GM23338 (cell line): Measurements from ENCODE around the gene FAM81B. TPM values are rescaled to one million over a fixed set of nuclear protein-coding genes. Genes with fewer than 3 reads are reported as not detected.

Experiments used
- ATAC-seq: fragments of 200-7000 bp; cut with Tn5 transposase; 3 replicates; pipeline ENCODE4 v1.9.1; 2020
- DNase-seq: peaks from one replicate; pipeline ENCODE4 v3.0.0-alpha.2; 2015; ENCODE audit warnings: low spot score
- H2AFZ ChIP-seq: fragments of 200-600 bp; sonication (generic); 2 replicates; pipeline ENCODE4 v1.8.0; 2016; ENCODE audit warnings: antibody characterized with exemption, mild to moderate bottlenecking, moderate library complexity
- H3F3A ChIP-seq: fragments of 200-600 bp; sonication (generic); replicated peaks from 2 replicates; pipeline ENCODE4 v1.8.0; 2017; ENCODE audit warnings: antibody characterized with exemption, mixed run types, low read depth
- H3K27ac ChIP-seq: fragments of 200-600 bp; sonication (generic); 2 replicates; pipeline ENCODE4 v1.6.1; 2016; ENCODE audit warnings: low read depth
- H3K27me3 ChIP-seq: fragments of 200-600 bp; sonication (generic); 2 replicates; pipeline ENCODE4 v1.8.0; 2016; ENCODE audit warnings: mild to moderate bottlenecking, mixed run types, moderate library complexity; ENCODE audit not compliant: insufficient read depth
- H3K36me3 ChIP-seq: fragments of 200-600 bp; sonication (generic); 2 replicates; pipeline ENCODE4 v1.8.0; 2016; ENCODE audit warnings: mild to moderate bottlenecking; ENCODE audit not compliant: insufficient read depth
- H3K4me1 ChIP-seq: fragments of 200-600 bp; sonication (generic); 2 replicates; pipeline ENCODE4 v1.8.0; 2016; ENCODE audit warnings: mild to moderate bottlenecking, moderate library complexity; ENCODE audit not compliant: insufficient read depth
- H3K4me2 ChIP-seq: fragments of 200-600 bp; sonication (generic); 2 replicates; pipeline ENCODE4 v1.7.1; 2017; ENCODE audit warnings: mixed run types
- H3K4me3 ChIP-seq: fragments of 200-600 bp; sonication (generic); 2 replicates; pipeline ENCODE4 v1.6.1; 2016; ENCODE audit warnings: mixed run types
- H3K79me2 ChIP-seq: fragments of 200-600 bp; sonication (generic); replicated peaks from 2 replicates; pipeline ENCODE4 v1.8.0; 2017; ENCODE audit warnings: mild to moderate bottlenecking; ENCODE audit not compliant: insufficient read depth
- H3K9me2 ChIP-seq: fragments of 200-600 bp; sonication (generic); 2 replicates; pipeline ENCODE4 v1.8.0; 2017; ENCODE audit not compliant: insufficient read depth
- H4K20me1 ChIP-seq: fragments of 200-600 bp; sonication (generic); replicated peaks from 2 replicates; pipeline ENCODE4 v1.8.0; 2017; ENCODE audit warnings: mild to moderate bottlenecking; ENCODE audit not compliant: insufficient read depth
- H3K27ac Mint-ChIP-seq: 2 replicates; pipeline ENCODE4 v1.8.0; 2020; ENCODE audit warnings: inconsistent platforms, mild to moderate bottlenecking, moderate library complexity, mixed read lengths
- H3K27me3 Mint-ChIP-seq: 3 replicates; pipeline ENCODE4 v1.8.0; 2022; ENCODE audit warnings: low read depth, mild to moderate bottlenecking, moderate library complexity, mixed read lengths, inconsistent platforms; ENCODE audit not compliant: insufficient read depth, poor library complexity
- H3K36me3 Mint-ChIP-seq: 3 replicates; pipeline ENCODE4 v1.8.0; 2021; ENCODE audit warnings: low read depth, mild to moderate bottlenecking, inconsistent platforms, moderate library complexity, mixed read lengths
- H3K4me1 Mint-ChIP-seq: 3 replicates; pipeline ENCODE4 v1.8.0; 2020; ENCODE audit warnings: mild to moderate bottlenecking, inconsistent platforms, mixed read lengths
- H3K4me3 Mint-ChIP-seq: 3 replicates; pipeline ENCODE4 v1.8.0; 2021; ENCODE audit warnings: moderate library complexity, mild to moderate bottlenecking, inconsistent platforms, mixed read lengths
- H3K9me3 Mint-ChIP-seq: 3 replicates; pipeline ENCODE4 v1.8.0; 2020; ENCODE audit warnings: moderate library complexity, mild to moderate bottlenecking, inconsistent platforms, mixed read lengths
- CREB1 ChIP-seq: fragments of 250-450 bp; sonication (Bioruptor Pico); IDR thresholded peaks from 2 replicates; pipeline ENCODE4 v1.5.0; 2020; ENCODE audit warnings: low read depth, mild to moderate bottlenecking, moderate library complexity
- CTCF ChIP-seq, 2 experiments: fragments of 200-600 bp in 1 of 2; sonication (generic) in 1 of 2; conservative IDR thresholded peaks; 2 replicates each; pipeline versions ENCODE4 v1.5.1 to v1.6.1; 2016 to 2017; ENCODE audit warnings: antibody characterized with exemption in 2 of 2, low read depth in 2 of 2, mild to moderate bottlenecking in 2 of 2, moderate library complexity in 1 of 2
- ETS1 ChIP-seq: IDR thresholded peaks from 2 replicates; pipeline ENCODE4 v1.6.1; 2016; ENCODE audit warnings: antibody characterized with exemption
- EZH2 ChIP-seq: fragments of 200-600 bp; sonication (generic); IDR thresholded peaks from one replicate; pipeline ENCODE4 v1.8.0; 2017; ENCODE audit warnings: antibody characterized with exemption, mild to moderate bottlenecking, low read depth; ENCODE audit not compliant: unreplicated experiment
- JUNB ChIP-seq: IDR thresholded peaks from one replicate; pipeline ENCODE4 v1.6.1; 2016; ENCODE audit warnings: antibody characterized with exemption; ENCODE audit not compliant: unreplicated experiment
- NANOG ChIP-seq: IDR thresholded peaks from 2 replicates; pipeline ENCODE4 v1.6.1; 2016; ENCODE audit warnings: antibody characterized with exemption, borderline replicate concordance
- POLR2AphosphoS5 ChIP-seq: IDR thresholded peaks from 2 replicates; pipeline ENCODE4 v1.6.1; 2016; ENCODE audit warnings: antibody characterized with exemption, low read depth
- STAT1 ChIP-seq: IDR thresholded peaks from one replicate; pipeline ENCODE4 v1.6.1; 2016; ENCODE audit warnings: antibody characterized with exemption; ENCODE audit not compliant: unreplicated experiment
- ZNF331 ChIP-seq: fragments of 250-450 bp; sonication (Bioruptor Pico); IDR thresholded peaks from 2 replicates; pipeline ENCODE4 v1.5.0; 2020; ENCODE audit warnings: low read depth, mild to moderate bottlenecking, moderate library complexity
- ZNF462 ChIP-seq: fragments of 250-450 bp; sonication (Bioruptor Pico); IDR thresholded peaks from 2 replicates; pipeline ENCODE4 v1.5.0; 2020; ENCODE audit warnings: mild to moderate bottlenecking, moderate library complexity
- polyA plus RNA-seq: library from polyadenylated mRNA; unstranded; fragments of >200 nt; fragmentation: Nextera tagmentation; extraction: Ambion mirVana; gene quantifications from 2 replicates; pipeline ENCODE4 v1.2.1, GENCODE V29; 2016
- total RNA-seq: library from RNA; depleted of rRNA; stranded (reverse); fragments of >200 nt; shearing (Covaris generic); gene quantifications from 2 replicates; pipeline ENCODE4 v1.2.3, GENCODE V29; 2014

The FAM81B gene
- total and polyA plus RNA-seq, 2 experiments from 2014 or later, result 0.40 TPM; not detected in 1

GRCh38 chr5:95347506-95348120, 43.6 kb upstream of the FAM81B start:
- Mint-ChIP-seq H3K27ac (no peak overlapping the region), H3K4me3 (no peak overlapping the region), H3K9me3 (peaks cover 8% of the 10 kb centered on the region), H3K27me3 (peaks cover 2% of the 10 kb centered on the region), H3K4me1 (no peaks in the 10 kb centered on the region), H3K36me3 (peaks cover 3% of the 10 kb centered on the region; the same call in 2 of the 3 replicates)
- H3K9me2 ChIP-seq, result 0 out of 2 replicates have a peak, but pooled peaks cover 2% of the 10 kb centered on the region
- H3K4me1 ChIP-seq, result no peaks in the 10 kb centered on the region
- no peaks in the 10 kb centered on the region for H3K36me3 ChIP-seq
- H3K4me2 ChIP-seq, result no peak overlapping the region
- H3K27me3 ChIP-seq, result no peaks in the 10 kb centered on the region
- H3K27ac ChIP-seq, result no peak overlapping the region
- no peaks in the 10 kb centered on the region for H4K20me1 ChIP-seq
- no peaks in the 10 kb centered on the region for H3F3A ChIP-seq
- TF ChIP-seq JUNB (no peak), NANOG (no peak), POLR2AphosphoS5 (no peak), ZNF331 (no peak), ETS1 (no peak)
- H3K79me2 ChIP-seq, result no peaks in the 10 kb centered on the region
- H2AFZ ChIP-seq, result peak overlapping the region; percentile 52; the same call in 1 of the 2 replicates
- no peak for ATAC-seq
- H3K4me3 ChIP-seq, result no peak overlapping the region
- DNase-seq, result no peak

DNA sequence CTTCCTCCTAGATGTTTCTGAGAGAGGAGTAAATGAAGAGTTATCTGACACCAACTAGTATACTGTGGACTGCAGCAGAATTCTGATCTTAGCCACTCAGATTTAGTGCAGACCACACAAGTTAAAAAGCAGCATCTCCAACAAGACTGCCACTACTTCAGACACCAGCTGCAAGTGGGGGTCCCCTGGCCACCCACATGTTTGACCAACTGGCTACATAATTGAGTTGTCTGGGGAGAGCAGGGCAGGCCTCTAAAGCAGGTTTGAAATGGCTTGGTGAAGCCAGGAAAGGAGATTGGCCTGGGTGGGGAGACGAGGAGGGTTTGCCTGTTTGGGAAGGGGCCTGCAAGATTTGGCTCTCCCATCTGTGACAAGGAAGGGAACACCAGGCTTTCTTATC, 40.5 kb upstream of the FAM81B start:
- H3K9me2 ChIP-seq, result 0 out of 2 replicates have a peak, but pooled peaks cover 2% of the 10 kb centered on the region
- peaks cover 3% of the 10 kb centered on the region; the same call in 2 of the 3 replicates for H3K36me3 Mint-ChIP-seq
- H3K4me1 ChIP-seq, result no peaks in the 10 kb centered on the region
- no peak overlapping the region for H3K4me3 Mint-ChIP-seq
- H3F3A ChIP-seq, result no peaks in the 10 kb centered on the region
- H2AFZ ChIP-seq, result peak overlapping the region; percentile 24; the same call in 1 of the 2 replicates
- H3K36me3 ChIP-seq, result no peaks in the 10 kb centered on the region
- peaks cover 8% of the 10 kb centered on the region; the same call in 2 of the 3 replicates for H3K9me3 Mint-ChIP-seq
- ATAC-seq, result no peak
- H3K27ac ChIP-seq, result no peak overlapping the region
- H3K79me2 ChIP-seq, result no peaks in the 10 kb centered on the region
- H3K4me1 Mint-ChIP-seq, result no peaks in the 10 kb centered on the region
- DNase-seq, result no peak
- H3K27me3 Mint-ChIP-seq, result peaks cover 2% of the 10 kb centered on the region
- H3K4me2 ChIP-seq, result no peak overlapping the region
- H3K27me3 ChIP-seq, result no peaks in the 10 kb centered on the region
- H3K4me3 ChIP-seq, result no peak overlapping the region
- no peaks in the 10 kb centered on the region for H4K20me1 ChIP-seq
- H3K27ac Mint-ChIP-seq, result no peak overlapping the region
- TF ChIP-seq EZH2 (no peak), ZNF331 (no peak), CREB1 (CRISPR knock-in tag) (no peak), POLR2AphosphoS5 (no peak), STAT1 (no peak), ETS1 (no peak), NANOG (no peak), ZNF462 (CRISPR knock-in tag) (no peak), CTCF (conservative IDR thresholded peaks at IDR 0.05; ENCODE audit: low read depth in 2 of 2) (no peak), JUNB (no peak)
